Neural cell (in vitro differentiated cells): ENCODE data around the gene VPS41. TPM values are rescaled to one million over a fixed set of nuclear protein-coding genes. Genes with fewer than 3 reads are reported as not detected.

Source experiments
- H2AFZ ChIP-seq: fragments of 200-600, 300-800 bp; sonication (generic), shearing (Covaris generic); 2 replicates; pipeline ENCODE4 v1.6.0; 2014; ENCODE audit warnings: low read depth, mild to moderate bottlenecking, antibody characterized with exemption, low read length, moderate library complexity
- H3F3A ChIP-seq: fragments of 200-600 bp; shearing (Covaris generic); 2 replicates; pipeline ENCODE4 v1.6.1; 2016; ENCODE audit warnings: mild to moderate bottlenecking, moderate library complexity, mixed read lengths, antibody characterized with exemption, low read length; ENCODE audit not compliant: insufficient read depth, poor library complexity, severe bottlenecking
- H3K27ac ChIP-seq: fragments of 200-600, 300-800 bp; sonication (generic), shearing (Covaris generic); 2 replicates; pipeline ENCODE4 v1.5.1; 2014; ENCODE audit warnings: mild to moderate bottlenecking, low read length, moderate library complexity
- H3K27me3 ChIP-seq: fragments of 300-800, 200-600 bp; sonication (generic), shearing (Covaris generic); 2 replicates; pipeline ENCODE4 v1.6.0; 2014; ENCODE audit warnings: mild to moderate bottlenecking, low read depth, low read length, moderate library complexity; ENCODE audit not compliant: insufficient read depth
- H3K36me3 ChIP-seq: fragments of 300-800, 200-600 bp; sonication (generic), shearing (Covaris generic); 2 replicates; pipeline ENCODE4 v1.5.1; 2014; ENCODE audit warnings: mild to moderate bottlenecking, antibody characterized with exemption, low read length, moderate library complexity; ENCODE audit not compliant: insufficient read depth
- H3K4me2 ChIP-seq: fragments of 300-800, 200-600 bp; sonication (generic), shearing (Covaris generic); 2 replicates; pipeline ENCODE4 v1.6.0; 2014; ENCODE audit warnings: mild to moderate bottlenecking, low read length
- H3K4me3 ChIP-seq: fragments of 300-800, 200-600 bp; sonication (generic), shearing (Covaris generic); 2 replicates; pipeline ENCODE4 v1.5.1; 2014; ENCODE audit warnings: mild to moderate bottlenecking, low read length, moderate library complexity
- H3K79me2 ChIP-seq: fragments of 200-600 bp; shearing (Covaris generic); replicated peaks from 2 replicates; pipeline ENCODE4 v1.6.0; 2014; ENCODE audit warnings: mild to moderate bottlenecking, low read length, moderate library complexity; ENCODE audit not compliant: insufficient read depth
- H3K9ac ChIP-seq: fragments of 300-800, 200-600 bp; sonication (generic), shearing (Covaris generic); 2 replicates; pipeline ENCODE4 v1.6.1; 2016; ENCODE audit warnings: mild to moderate bottlenecking, low read length, mixed read lengths
- H3K9me2 ChIP-seq: fragments of 200-600 bp; shearing (Covaris generic); 2 replicates; pipeline ENCODE4 v1.6.1; 2016; ENCODE audit warnings: mild to moderate bottlenecking, low read length, mixed read lengths; ENCODE audit not compliant: insufficient read depth
- H3K9me3 ChIP-seq: fragments of 200-600, 300-800 bp; sonication (generic), shearing (Covaris generic); 2 replicates; pipeline ENCODE4 v1.6.1; 2016; ENCODE audit warnings: mild to moderate bottlenecking, mixed run types, low read length, moderate library complexity, mixed read lengths
- H4K20me1 ChIP-seq: fragments of 200-600 bp; shearing (Covaris generic); 2 replicates; pipeline ENCODE4 v1.6.1; 2016; ENCODE audit warnings: mild to moderate bottlenecking, mixed run types; ENCODE audit not compliant: insufficient read depth
- EP300 ChIP-seq: fragments of 450-650 bp; conservative IDR thresholded peaks from 2 replicates; pipeline ENCODE4 v1.6.1; 2014; ENCODE audit warnings: antibody characterized with exemption, mild to moderate bottlenecking, moderate library complexity; ENCODE audit not compliant: poor library complexity, severe bottlenecking
- EZH2 ChIP-seq: fragments of 200-600, 300-800 bp; shearing (Covaris generic), sonication (generic); IDR thresholded peaks from 2 replicates; pipeline ENCODE4 v1.6.1; 2014; ENCODE audit warnings: antibody characterized with exemption, low read length, borderline replicate concordance, mild to moderate bottlenecking; ENCODE audit not compliant: insufficient read depth, poor library complexity, severe bottlenecking
- MXI1 ChIP-seq: fragments of 450-650 bp; conservative IDR thresholded peaks from 2 replicates; pipeline ENCODE4 v1.6.1; 2014; ENCODE audit warnings: antibody characterized with exemption, mild to moderate bottlenecking; ENCODE audit not compliant: poor library complexity, severe bottlenecking
- POLR2AphosphoS5 ChIP-seq: IDR thresholded peaks from 2 replicates; pipeline ENCODE4 v1.6.1; 2012
- RAD21 ChIP-seq: fragments of 450-650 bp; conservative IDR thresholded peaks from 2 replicates; pipeline ENCODE4 v1.6.1; 2014; ENCODE audit warnings: antibody characterized with exemption, mild to moderate bottlenecking, moderate library complexity
- SMC3 ChIP-seq: fragments of 450-650 bp; conservative IDR thresholded peaks from 2 replicates; pipeline ENCODE4 v1.6.1; 2014; ENCODE audit warnings: antibody characterized with exemption, mild to moderate bottlenecking, moderate library complexity; ENCODE audit not compliant: poor library complexity
- TAF1 ChIP-seq: IDR thresholded peaks from 2 replicates; pipeline ENCODE4 v1.6.1; 2012; ENCODE audit warnings: low read depth
- polyA plus RNA-seq: library from polyadenylated mRNA; depleted of rRNA; stranded (reverse); fragments of >200 nt; gene quantifications from 2 replicates; pipeline ENCODE4 v1.2.3, GENCODE V29; 2014
- TF ChIP-seq, protein P1 (sequence below): IDR thresholded peaks from 2 replicates; pipeline ENCODE4 v1.6.1; 2012; ENCODE audit warnings: borderline replicate concordance
- TF ChIP-seq, protein P2 (sequence below): fragments of 450-650 bp; IDR thresholded peaks from 2 replicates; pipeline ENCODE4 v1.5.1; 2014; ENCODE audit warnings: antibody characterized with exemption, mild to moderate bottlenecking, moderate library complexity; ENCODE audit not compliant: poor library complexity, severe bottlenecking

Gene VPS41
- polyA plus RNA-seq, 1 donor from 2014 or later = 64.0 TPM

DNA sequence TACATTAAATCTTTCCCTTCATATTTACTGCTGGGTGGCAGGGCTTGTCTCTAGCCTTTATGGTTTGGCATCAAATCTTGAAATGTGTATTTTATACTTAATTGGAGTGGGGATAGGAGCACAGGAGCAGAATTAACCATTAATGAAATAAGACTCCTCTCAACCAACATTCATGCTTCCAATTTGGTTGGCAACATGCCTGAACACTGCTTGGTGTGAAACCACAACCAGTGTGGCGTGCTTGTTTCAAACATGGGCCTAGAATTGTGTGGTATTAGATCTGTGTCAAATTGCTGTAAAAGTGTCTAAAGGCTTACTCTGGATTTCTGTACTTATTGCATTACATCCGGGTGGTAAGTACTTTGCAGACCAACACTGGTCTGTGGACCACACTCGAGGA lies 25.1 kb upstream of the VPS41 start:
- H3K4me3 ChIP-seq = no peak overlapping the region
- H3K79me2 ChIP-seq = no peaks in the 10 kb centered on the region
- H4K20me1 ChIP-seq = no peaks in the 10 kb centered on the region
- H3K9me2 ChIP-seq = no peaks in the 10 kb centered on the region
- TF ChIP-seq MXI1 (no peak), SMC3 (no peak), TAF1 (no peak), EP300 (no peak), POLR2AphosphoS5 (no peak), RAD21 (no peak), EZH2 (no peak)
- TF ChIP-seq, protein P1, sequence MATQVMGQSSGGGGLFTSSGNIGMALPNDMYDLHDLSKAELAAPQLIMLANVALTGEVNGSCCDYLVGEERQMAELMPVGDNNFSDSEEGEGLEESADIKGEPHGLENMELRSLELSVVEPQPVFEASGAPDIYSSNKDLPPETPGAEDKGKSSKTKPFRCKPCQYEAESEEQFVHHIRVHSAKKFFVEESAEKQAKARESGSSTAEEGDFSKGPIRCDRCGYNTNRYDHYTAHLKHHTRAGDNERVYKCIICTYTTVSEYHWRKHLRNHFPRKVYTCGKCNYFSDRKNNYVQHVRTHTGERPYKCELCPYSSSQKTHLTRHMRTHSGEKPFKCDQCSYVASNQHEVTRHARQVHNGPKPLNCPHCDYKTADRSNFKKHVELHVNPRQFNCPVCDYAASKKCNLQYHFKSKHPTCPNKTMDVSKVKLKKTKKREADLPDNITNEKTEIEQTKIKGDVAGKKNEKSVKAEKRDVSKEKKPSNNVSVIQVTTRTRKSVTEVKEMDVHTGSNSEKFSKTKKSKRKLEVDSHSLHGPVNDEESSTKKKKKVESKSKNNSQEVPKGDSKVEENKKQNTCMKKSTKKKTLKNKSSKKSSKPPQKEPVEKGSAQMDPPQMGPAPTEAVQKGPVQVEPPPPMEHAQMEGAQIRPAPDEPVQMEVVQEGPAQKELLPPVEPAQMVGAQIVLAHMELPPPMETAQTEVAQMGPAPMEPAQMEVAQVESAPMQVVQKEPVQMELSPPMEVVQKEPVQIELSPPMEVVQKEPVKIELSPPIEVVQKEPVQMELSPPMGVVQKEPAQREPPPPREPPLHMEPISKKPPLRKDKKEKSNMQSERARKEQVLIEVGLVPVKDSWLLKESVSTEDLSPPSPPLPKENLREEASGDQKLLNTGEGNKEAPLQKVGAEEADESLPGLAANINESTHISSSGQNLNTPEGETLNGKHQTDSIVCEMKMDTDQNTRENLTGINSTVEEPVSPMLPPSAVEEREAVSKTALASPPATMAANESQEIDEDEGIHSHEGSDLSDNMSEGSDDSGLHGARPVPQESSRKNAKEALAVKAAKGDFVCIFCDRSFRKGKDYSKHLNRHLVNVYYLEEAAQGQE = no peak
- TF ChIP-seq, protein P2, sequence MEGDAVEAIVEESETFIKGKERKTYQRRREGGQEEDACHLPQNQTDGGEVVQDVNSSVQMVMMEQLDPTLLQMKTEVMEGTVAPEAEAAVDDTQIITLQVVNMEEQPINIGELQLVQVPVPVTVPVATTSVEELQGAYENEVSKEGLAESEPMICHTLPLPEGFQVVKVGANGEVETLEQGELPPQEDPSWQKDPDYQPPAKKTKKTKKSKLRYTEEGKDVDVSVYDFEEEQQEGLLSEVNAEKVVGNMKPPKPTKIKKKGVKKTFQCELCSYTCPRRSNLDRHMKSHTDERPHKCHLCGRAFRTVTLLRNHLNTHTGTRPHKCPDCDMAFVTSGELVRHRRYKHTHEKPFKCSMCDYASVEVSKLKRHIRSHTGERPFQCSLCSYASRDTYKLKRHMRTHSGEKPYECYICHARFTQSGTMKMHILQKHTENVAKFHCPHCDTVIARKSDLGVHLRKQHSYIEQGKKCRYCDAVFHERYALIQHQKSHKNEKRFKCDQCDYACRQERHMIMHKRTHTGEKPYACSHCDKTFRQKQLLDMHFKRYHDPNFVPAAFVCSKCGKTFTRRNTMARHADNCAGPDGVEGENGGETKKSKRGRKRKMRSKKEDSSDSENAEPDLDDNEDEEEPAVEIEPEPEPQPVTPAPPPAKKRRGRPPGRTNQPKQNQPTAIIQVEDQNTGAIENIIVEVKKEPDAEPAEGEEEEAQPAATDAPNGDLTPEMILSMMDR = no peak
- H3K4me2 ChIP-seq = no peak overlapping the region
- H3K9me3 ChIP-seq = no peaks in the 10 kb centered on the region
- no peaks in the 10 kb centered on the region for H3K27me3 ChIP-seq
- H3K27ac ChIP-seq = no peak overlapping the region
- H3K9ac ChIP-seq = no peak overlapping the region
- no peaks in the 10 kb centered on the region for H3F3A ChIP-seq
- H3K36me3 ChIP-seq = no peaks in the 10 kb centered on the region
- no peak overlapping the region for H2AFZ ChIP-seq

DNA sequence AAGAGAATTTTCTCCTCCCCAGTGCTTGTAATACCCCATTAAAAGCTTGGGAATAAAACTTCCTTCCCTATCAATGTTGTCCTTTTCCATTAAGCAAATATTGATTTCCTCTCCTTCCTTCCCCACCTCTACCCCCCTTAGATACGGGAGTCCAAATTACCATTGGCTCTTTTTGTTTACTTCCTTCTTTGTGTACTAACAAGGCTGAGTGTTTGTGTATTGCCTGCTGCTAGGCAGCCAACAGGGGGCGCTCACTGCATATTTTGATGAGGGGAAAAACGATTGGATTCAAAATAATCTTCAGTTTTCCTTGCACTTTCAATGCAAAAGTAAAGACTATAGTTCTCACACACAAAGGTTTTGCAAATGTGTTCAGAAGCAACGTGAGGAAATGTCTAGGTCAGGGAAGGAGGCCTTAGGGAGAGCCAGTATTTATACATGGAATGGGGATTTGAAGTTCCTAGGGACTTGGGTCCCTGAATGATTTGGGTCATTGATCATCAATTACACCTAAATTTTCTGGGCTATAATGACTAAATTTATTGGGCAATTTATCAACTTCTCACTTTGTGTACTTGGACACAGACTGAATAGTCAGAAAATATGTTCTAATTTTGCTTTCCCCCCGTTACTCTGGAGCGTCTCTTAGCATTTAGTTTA lies 23.6 kb upstream of the VPS41 start:
- H3K27ac ChIP-seq = no peak overlapping the region
- no peaks in the 10 kb centered on the region for H3F3A ChIP-seq
- no peak overlapping the region for H3K4me2 ChIP-seq
- peak; percentile 93 for TF ChIP-seq RAD21
- TF ChIP-seq, protein P1 = no peak
- TF ChIP-seq EP300 = no peak
- peak; percentile 95 for TF ChIP-seq SMC3
- no peak for TF ChIP-seq MXI1
- no peak for TF ChIP-seq TAF1
- TF ChIP-seq EZH2 = no peak
- TF ChIP-seq POLR2AphosphoS5 = no peak
- TF ChIP-seq, protein P2 = peak; percentile 93
- no peaks in the 10 kb centered on the region for H3K79me2 ChIP-seq
- H2AFZ ChIP-seq = no peak overlapping the region
- no peaks in the 10 kb centered on the region for H3K36me3 ChIP-seq
- H4K20me1 ChIP-seq = no peaks in the 10 kb centered on the region
- H3K9me2 ChIP-seq = no peaks in the 10 kb centered on the region
- H3K27me3 ChIP-seq = no peaks in the 10 kb centered on the region
- no peaks in the 10 kb centered on the region for H3K9me3 ChIP-seq
- H3K4me3 ChIP-seq = no peak overlapping the region
- no peak overlapping the region for H3K9ac ChIP-seq
